ENCODE results near the gene TBC1D5. TPM values are rescaled to one million over a fixed set of nuclear protein-coding genes. Genes with fewer than 3 reads are reported as not detected.
"Not testable (repeated sequence)": the region's sequence is repeated elsewhere in the genome, so short reads cannot be mapped to it uniquely, and the experiment has no call there.

TBC1D5 gene
- total RNA-seq, 2 experiments from 2014 or later: 46.3 to 47.8 TPM

- CTCF ChIA-PET: interaction anchor here (1.4 kb wide), 1 partner anchor 306 kb away, joined by 4 read pairs; no protein-coding TSS in a partner anchor
- Mint-ChIP-seq H3K4me1 (ENCODE audit: low read depth) (no peaks in the 10 kb centered on the region), H3K4me3 (no peak overlapping the region), H3K9me3 (no peaks in the 10 kb centered on the region), H3K27me3 (no peaks in the 10 kb centered on the region), H3K27ac (no peak overlapping the region), H3K36me3 (ENCODE audit: low read depth) (peaks cover 3% of the 10 kb centered on the region)
- intact Hi-C loops (cut with micrococcal nuclease): no loop called here
- no peak for TF ChIP-seq CTCF (IDR thresholded peaks at IDR 0.05)
- ATAC-seq: no peak
- no peak for DNase-seq
- POLR2A ChIA-PET: no interaction called here
Measured at GRCh38 chr3:17535274-17535673, 207.2 kb downstream of the TBC1D5 start.

DNA sequence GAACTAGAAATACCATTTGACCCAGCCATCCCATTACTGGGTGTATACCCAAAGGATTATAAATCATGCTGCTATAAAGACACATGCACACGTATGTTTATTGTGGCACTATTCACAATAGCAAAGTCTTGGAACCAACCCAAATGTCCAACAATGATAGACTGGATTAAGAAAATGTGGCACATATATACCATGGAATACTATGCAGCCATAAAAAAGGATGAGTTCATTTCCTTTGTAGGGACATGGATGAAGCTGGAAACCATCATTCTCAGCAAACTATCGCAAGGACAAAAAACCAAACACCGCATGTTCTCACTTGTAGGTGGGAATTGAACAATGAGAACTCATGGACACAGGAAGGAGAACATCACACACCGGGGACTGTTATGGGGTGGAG, 210.0 kb downstream of the TBC1D5 start:
- CTCF ChIA-PET; H3K27ac Mint-ChIP-seq; POLR2A ChIA-PET; intact Hi-C loops (cut with micrococcal nuclease); H3K4me1 Mint-ChIP-seq (ENCODE audit: low read depth); ATAC-seq; H3K36me3 Mint-ChIP-seq (ENCODE audit: low read depth); H3K9me3 Mint-ChIP-seq; H3K27me3 Mint-ChIP-seq; DNase-seq; H3K4me3 Mint-ChIP-seq: not testable (repeated sequence)

DNA sequence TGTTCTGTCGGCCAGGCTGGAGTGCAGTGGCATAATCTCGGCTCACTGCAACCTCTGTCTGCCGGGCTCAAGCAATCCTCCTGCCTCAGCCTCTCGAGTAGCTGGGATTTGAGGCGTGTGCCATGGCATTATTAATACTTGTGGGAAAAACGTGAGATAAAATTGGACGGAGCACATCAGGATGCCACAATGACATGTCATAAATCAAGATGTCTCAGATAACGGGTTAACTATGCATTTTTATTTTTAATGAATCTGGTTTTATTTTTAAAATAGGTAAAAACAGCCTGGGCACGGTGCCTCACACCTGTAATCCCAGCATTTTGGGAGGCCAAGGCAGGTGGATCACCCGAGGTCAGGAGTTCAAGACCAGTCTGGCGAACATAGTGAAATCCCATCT, 212.8 kb downstream of the TBC1D5 start:
- TF ChIP-seq CTCF (IDR thresholded peaks at IDR 0.05): no peak
- POLR2A ChIA-PET: no interaction called here
- intact Hi-C loops (cut with micrococcal nuclease): no loop called here
- Mint-ChIP-seq H3K27ac (no peak overlapping the region), H3K4me3 (no peak overlapping the region), H3K27me3 (no peaks in the 10 kb centered on the region), H3K9me3 (no peaks in the 10 kb centered on the region), H3K4me1 (ENCODE audit: low read depth) (no peaks in the 10 kb centered on the region), H3K36me3 (ENCODE audit: low read depth) (peaks cover 6% of the 10 kb centered on the region)
- CTCF ChIA-PET: no interaction called here
- ATAC-seq (no peak), DNase-seq (no peak)

DNA sequence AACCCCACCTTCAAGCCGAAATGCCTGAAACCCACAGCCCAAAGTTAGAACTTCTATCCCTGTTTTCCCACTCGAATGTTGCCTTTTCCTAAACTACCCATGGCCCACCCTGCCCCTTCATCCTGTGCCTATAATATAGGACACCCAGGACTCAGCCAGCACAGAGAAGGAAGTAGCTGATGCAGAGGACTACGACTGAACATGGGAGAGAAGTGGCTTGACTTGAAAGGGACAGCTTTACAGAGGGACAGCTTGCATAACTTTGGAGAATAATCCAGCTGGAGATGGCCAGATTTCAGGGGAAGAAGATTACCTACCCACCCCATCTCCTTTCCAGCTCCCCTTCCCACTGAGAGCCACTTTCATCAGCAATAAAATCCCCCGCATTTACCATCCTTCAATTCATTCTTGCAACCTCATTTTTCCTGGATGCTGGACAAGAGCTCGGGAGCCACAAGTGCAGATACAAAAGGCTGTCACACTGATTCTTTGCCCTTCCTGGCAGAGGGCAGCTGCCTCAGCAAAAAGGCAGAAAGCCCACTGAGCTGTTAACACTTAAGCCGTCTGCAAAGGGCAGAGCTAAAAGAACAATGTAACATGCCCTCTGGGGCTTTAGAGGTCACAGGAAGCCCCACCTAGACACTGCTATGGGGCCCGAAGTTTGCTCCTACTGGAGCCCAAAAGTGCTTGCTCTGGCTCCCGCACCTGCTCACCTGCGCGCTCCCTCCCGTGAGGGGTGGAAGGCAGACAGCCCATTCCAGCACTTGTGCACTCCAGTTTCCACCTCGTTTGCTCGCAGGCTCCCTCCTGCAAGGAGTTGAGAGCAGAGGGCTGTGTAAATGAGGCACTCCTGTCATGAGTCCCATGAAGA, 224.0 kb downstream of the TBC1D5 start:
- no peak overlapping the region for H3K27ac Mint-ChIP-seq

DNA sequence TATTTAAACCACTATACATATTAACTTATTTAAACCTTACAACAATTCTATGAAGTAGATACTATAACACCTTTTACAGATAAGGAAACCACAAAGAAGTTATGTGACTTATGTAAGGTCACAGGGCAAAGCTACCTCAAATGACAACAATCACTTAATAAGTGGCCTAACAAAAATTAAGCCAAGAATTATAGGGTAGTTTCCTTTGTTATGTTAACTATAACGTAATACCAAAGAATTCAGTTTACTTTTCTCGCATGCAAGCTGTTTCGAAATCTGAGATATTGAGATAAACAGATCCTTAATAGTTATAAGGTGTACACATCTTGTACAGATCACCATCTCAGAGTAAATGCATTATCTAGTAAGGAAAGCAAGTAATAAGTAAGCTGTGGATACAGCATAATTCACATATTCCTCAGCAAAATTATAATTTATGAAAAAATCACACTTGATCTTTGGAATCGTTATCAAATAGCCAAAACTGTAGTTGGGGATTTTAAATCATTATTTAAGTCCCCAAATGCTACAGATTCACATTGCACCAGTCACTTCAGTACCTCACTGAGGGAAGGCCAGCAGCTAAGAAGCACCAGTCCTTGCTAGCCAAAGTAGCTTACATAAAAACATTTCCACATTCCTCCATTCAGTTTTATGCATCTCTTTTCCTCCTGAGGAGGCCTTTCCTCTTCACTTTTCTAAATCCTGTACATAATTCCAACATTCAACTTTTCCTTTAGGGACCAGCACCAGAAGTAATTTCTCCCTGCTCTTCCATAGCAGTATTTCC, 226.8 kb downstream of the TBC1D5 start:
- TF ChIP-seq CTCF (IDR thresholded peaks at IDR 0.05): no peak
- Mint-ChIP-seq H3K27ac (no peak overlapping the region), H3K4me1 (ENCODE audit: low read depth) (peaks cover 2% of the 10 kb centered on the region), H3K27me3 (no peaks in the 10 kb centered on the region), H3K9me3 (no peaks in the 10 kb centered on the region), H3K4me3 (no peak overlapping the region), H3K36me3 (ENCODE audit: low read depth) (no peaks in the 10 kb centered on the region)
- DNase-seq: no peak
- ATAC-seq: no peak
- ChIA-PET CTCF (no interaction called here), POLR2A (interaction anchor here (0.6 kb wide), 1 partner anchor 24 kb away, joined by 3 read pairs; no protein-coding TSS in a partner anchor)
- intact Hi-C loops (cut with micrococcal nuclease): no loop called here

More for the DNA sequence above, 224.0 kb downstream of the TBC1D5 start:
- ChIA-PET CTCF (interaction anchor here (0.7 kb wide), 1 partner anchor 19 kb away, joined by 3 read pairs; no protein-coding TSS in a partner anchor), POLR2A (no interaction called here)
- no peaks in the 10 kb centered on the region for H3K9me3 Mint-ChIP-seq
- DNase-seq (no peak), ATAC-seq (no peak)
- H3K4me1 Mint-ChIP-seq (ENCODE audit: low read depth): peaks cover 2% of the 10 kb centered on the region
- intact Hi-C loops (cut with micrococcal nuclease): no loop called here
- H3K27me3 Mint-ChIP-seq: no peaks in the 10 kb centered on the region
- H3K4me3 Mint-ChIP-seq: no peak overlapping the region
- H3K36me3 Mint-ChIP-seq (ENCODE audit: low read depth): no peaks in the 10 kb centered on the region
- TF ChIP-seq CTCF (IDR thresholded peaks at IDR 0.05): no peak
